Brain microvascular endothelial cell (primary cell): ENCODE results near the gene WDPCP.
"Not testable (repeated sequence)": the region's sequence is repeated elsewhere in the genome, so short reads cannot be mapped to it uniquely, and the experiment has no call there.

ENCODE experiments used
- DNase-seq: peaks from one replicate; pipeline ENCODE4 v3.0.0-alpha.2; 2020
- H3K27ac ChIP-seq: fragments of 250-450 bp; sonication (Bioruptor Pico); 2 replicates; pipeline ENCODE4 v1.5.1; 2020; ENCODE audit warnings: mild to moderate bottlenecking, moderate library complexity
- H3K27me3 ChIP-seq: fragments of 250-450 bp; sonication (Bioruptor Pico); replicated peaks from 2 replicates; pipeline ENCODE4 v1.5.1; 2020; ENCODE audit warnings: mild to moderate bottlenecking
- H3K36me3 ChIP-seq: fragments of 250-450 bp; sonication (Bioruptor Pico); replicated peaks from 2 replicates; pipeline ENCODE4 v1.5.1; 2020; ENCODE audit warnings: mild to moderate bottlenecking
- H3K4me3 ChIP-seq: 2 replicates; pipeline ENCODE4 v1.5.1; 2011; ENCODE audit warnings: low read depth, mild to moderate bottlenecking, control low read depth, low read length, moderate library complexity
- CTCF ChIP-seq: IDR thresholded peaks from 2 replicates; pipeline ENCODE4 v1.5.1; 2011; ENCODE audit warnings: low read depth, mild to moderate bottlenecking, moderate library complexity, low read length, control low read depth, inconsistent platforms; ENCODE audit errors: missing control alignments
- in situ Hi-C: cut with HindIII; loops from 2 replicates; pipeline ENCODE4 v1.10.0; 2017; ENCODE audit warnings: low sequenced_read_pairs, low pct_ligation_motif_present

The WDPCP gene

GRCh38 chr2:63340443-63340842, 247.8 kb downstream of the WDPCP start:
- H3K4me3 ChIP-seq: no peak overlapping the region
- in situ Hi-C loops: no loop called here
- TF ChIP-seq CTCF: no peak
- no peaks in the 10 kb centered on the region for H3K36me3 ChIP-seq
- no peaks in the 10 kb centered on the region for H3K27me3 ChIP-seq
- no peak for DNase-seq
- no peak overlapping the region for H3K27ac ChIP-seq

- H3K27ac ChIP-seq: no peak overlapping the region
- no peak for DNase-seq
- no peak for TF ChIP-seq CTCF
- in situ Hi-C loops: no loop called here
- no peak overlapping the region for H3K4me3 ChIP-seq
- no peaks in the 10 kb centered on the region for H3K27me3 ChIP-seq
- no peaks in the 10 kb centered on the region for H3K36me3 ChIP-seq
Observed at GRCh38 chr2:63334910-63335309, 253.4 kb downstream of the WDPCP start.

GRCh38 chr2:63326473-63326872, 261.8 kb downstream of the WDPCP start:
- in situ Hi-C loops: no loop called here
- TF ChIP-seq CTCF: no peak
- H3K27me3 ChIP-seq: no peaks in the 10 kb centered on the region
- H3K4me3 ChIP-seq: no peak overlapping the region
- DNase-seq: no peak
- no peak overlapping the region for H3K27ac ChIP-seq
- no peaks in the 10 kb centered on the region for H3K36me3 ChIP-seq

GRCh38 chr2:63323662-63324061, 264.6 kb downstream of the WDPCP start:
- H3K36me3 ChIP-seq, DNase-seq, H3K27me3 ChIP-seq, H3K4me3 ChIP-seq, H3K27ac ChIP-seq, in situ Hi-C loops: not testable (repeated sequence)

- DNase-seq, H3K27me3 ChIP-seq, H3K4me3 ChIP-seq, H3K36me3 ChIP-seq, in situ Hi-C loops, H3K27ac ChIP-seq: not testable (repeated sequence)
Observed at GRCh38 chr2:63321973-63322372, 266.3 kb downstream of the WDPCP start.

- no peak for TF ChIP-seq CTCF
- DNase-seq: no peak
- Histone ChIP-seq H3K4me3 (no peak overlapping the region), H3K27me3 (no peaks in the 10 kb centered on the region), H3K27ac (no peak overlapping the region), H3K36me3 (no peaks in the 10 kb centered on the region)
- in situ Hi-C loops: no loop called here
Observed at GRCh38 chr2:63320669-63321068, 267.6 kb downstream of the WDPCP start.

- H3K4me3 ChIP-seq: no peak overlapping the region
- no peak overlapping the region for H3K27ac ChIP-seq
- no peaks in the 10 kb centered on the region for H3K27me3 ChIP-seq
- TF ChIP-seq CTCF: no peak
- in situ Hi-C loops: no loop called here
- DNase-seq: no peak
- H3K36me3 ChIP-seq: no peaks in the 10 kb centered on the region
Observed at GRCh38 chr2:63310614-63311013, 277.7 kb downstream of the WDPCP start.
